ENCODE measurements around the gene DHPS. TPM values are rescaled to one million over a fixed set of nuclear protein-coding genes. Genes with fewer than 3 reads are reported as not detected.

DHPS gene
- total RNA-seq, 2 donors from 2014 or later, result 55.8 to 136 TPM

DNA sequence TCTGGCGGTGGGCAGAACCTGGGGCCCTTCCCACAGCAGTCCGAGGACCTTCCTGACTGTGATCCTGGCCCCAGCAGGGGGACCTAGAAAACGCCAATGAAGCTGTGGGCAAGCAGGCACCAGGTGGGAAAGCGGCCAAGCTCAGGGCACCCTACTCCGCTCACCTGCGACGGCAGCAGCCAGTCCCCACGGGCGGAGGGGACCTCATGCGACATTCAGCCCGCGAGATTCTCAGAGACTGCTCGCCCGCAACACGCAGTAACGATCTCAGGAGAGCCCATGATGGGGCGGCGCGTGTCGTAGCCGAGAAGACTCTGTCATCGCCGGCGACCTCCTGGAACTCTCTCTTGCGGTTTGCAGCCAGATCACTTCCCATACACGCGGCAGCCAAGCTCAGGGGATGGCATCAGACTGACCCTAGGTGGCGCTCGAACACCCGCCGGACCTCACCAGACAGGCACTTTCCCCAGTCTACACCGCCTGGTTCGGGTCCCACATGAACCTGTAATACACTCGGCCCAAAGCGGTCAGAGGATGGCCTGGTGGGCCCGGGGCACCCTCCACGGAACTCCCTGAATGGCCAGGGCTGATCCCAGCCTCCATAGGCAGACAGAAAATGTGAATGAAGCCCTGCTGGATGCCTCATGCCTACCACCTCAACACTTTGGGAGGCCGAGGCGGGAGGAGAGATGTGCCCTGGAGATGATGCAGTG is 41.6 kb downstream of the DHPS start:
- ATAC-seq (peak; percentile 92), DNase-seq (peak; percentile 86 to 90 (median 88))
- Histone ChIP-seq H3K4me3 (no peak overlapping the region), H3K36me3 (replicated peaks in 1 of 2; ENCODE audit: insufficient read depth in 1 of 2, low read depth in 2 of 2) (no peaks in the 10 kb centered on the region), H3K9me3 (no peaks in the 10 kb centered on the region), H3K27me3 (no peaks in the 10 kb centered on the region), H3K27ac (peak overlapping the region in 2 of 4 donors; percentile 17 to 45), H3K4me1 (peaks cover 12% of the 10 kb centered on the region)
- whole genome bisulfite sequencing, 2 donors, result 8 to 23% methylated on average over 7 to 39 of the region's 39 CpGs
- TF ChIP-seq, protein P1, sequence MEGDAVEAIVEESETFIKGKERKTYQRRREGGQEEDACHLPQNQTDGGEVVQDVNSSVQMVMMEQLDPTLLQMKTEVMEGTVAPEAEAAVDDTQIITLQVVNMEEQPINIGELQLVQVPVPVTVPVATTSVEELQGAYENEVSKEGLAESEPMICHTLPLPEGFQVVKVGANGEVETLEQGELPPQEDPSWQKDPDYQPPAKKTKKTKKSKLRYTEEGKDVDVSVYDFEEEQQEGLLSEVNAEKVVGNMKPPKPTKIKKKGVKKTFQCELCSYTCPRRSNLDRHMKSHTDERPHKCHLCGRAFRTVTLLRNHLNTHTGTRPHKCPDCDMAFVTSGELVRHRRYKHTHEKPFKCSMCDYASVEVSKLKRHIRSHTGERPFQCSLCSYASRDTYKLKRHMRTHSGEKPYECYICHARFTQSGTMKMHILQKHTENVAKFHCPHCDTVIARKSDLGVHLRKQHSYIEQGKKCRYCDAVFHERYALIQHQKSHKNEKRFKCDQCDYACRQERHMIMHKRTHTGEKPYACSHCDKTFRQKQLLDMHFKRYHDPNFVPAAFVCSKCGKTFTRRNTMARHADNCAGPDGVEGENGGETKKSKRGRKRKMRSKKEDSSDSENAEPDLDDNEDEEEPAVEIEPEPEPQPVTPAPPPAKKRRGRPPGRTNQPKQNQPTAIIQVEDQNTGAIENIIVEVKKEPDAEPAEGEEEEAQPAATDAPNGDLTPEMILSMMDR (IDR thresholded peaks at IDR 0.05), result peak; percentile 64 to 88 (median 82)
- no peak for TF ChIP-seq POLR2A (IDR thresholded peaks at IDR 0.05)
- intact Hi-C loops (cut with DNase I), result no loop called here

GRCh38 chr19:12638611-12639182 is 43.0 kb downstream of the DHPS start:
- intact Hi-C loops (cut with DNase I), result no loop called here
- H3K36me3 ChIP-seq (replicated peaks in 1 of 2; ENCODE audit: insufficient read depth in 1 of 2, low read depth in 2 of 2), result no peaks in the 10 kb centered on the region
- no peaks in the 10 kb centered on the region for H3K9me3 ChIP-seq
- ATAC-seq (no peak), DNase-seq (no peak)
- 87 to 93% methylated on average over 22 of the region's 22 CpGs for WGBS, 2 donors
- peaks cover 12% of the 10 kb centered on the region for H3K4me1 ChIP-seq
- H3K27me3 ChIP-seq, result no peaks in the 10 kb centered on the region
- H3K27ac ChIP-seq, result no peak overlapping the region
- H3K4me3 ChIP-seq, result no peak overlapping the region
- no peak for TF ChIP-seq POLR2A (IDR thresholded peaks at IDR 0.05)
- TF ChIP-seq, protein P1 (IDR thresholded peaks at IDR 0.05), result no peak

- Histone ChIP-seq H3K4me1 (peaks cover 12% of the 10 kb centered on the region), H3K27me3 (no peaks in the 10 kb centered on the region), H3K27ac (no peak overlapping the region), H3K9me3 (no peaks in the 10 kb centered on the region), H3K4me3 (no peak overlapping the region), H3K36me3 (replicated peaks in 1 of 2; ENCODE audit: insufficient read depth in 1 of 2, low read depth in 2 of 2) (no peaks in the 10 kb centered on the region)
- TF ChIP-seq, protein P1 (IDR thresholded peaks at IDR 0.05), result no peak
- TF ChIP-seq POLR2A (IDR thresholded peaks at IDR 0.05), result no peak
- DNase-seq (no peak), ATAC-seq (no peak)
- 75 to 77% methylated on average over 11 to 13 of the region's 13 CpGs for WGBS, 2 donors
- intact Hi-C loops (cut with DNase I), result no loop called here
Observed at GRCh38 chr19:12636631-12637030, 45.0 kb downstream of the DHPS start.

DNA sequence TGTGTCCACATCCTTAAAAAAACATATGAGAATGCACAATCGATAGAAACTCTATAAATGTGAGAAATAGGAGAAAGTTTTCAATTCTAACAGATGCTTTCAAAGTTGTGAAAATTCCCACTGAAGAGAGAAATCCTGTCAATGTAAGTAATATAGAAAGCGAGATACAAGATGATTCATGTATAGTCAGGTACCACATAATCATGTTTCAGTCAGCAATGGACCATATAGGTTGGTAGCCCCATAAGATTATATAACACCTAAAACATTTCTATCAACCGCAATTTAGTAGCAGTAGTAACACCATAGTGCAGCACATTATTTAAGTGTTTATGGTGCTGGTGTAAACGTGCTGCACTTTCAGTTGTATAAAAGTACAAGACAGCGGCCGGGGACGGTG is 52.5 kb downstream of the DHPS start:
- 97 to 98% methylated on average over 7 of the region's 7 CpGs for WGBS, 2 donors
- Histone ChIP-seq H3K27ac (no peak overlapping the region), H3K4me1 (no peaks in the 10 kb centered on the region), H3K4me3 (no peak overlapping the region), H3K27me3 (no peaks in the 10 kb centered on the region), H3K9me3 (peaks cover 0 to 8% (median 0%) of the 10 kb centered on the region in 3 donors), H3K36me3 (replicated peaks in 1 of 2; ENCODE audit: insufficient read depth in 1 of 2, low read depth in 2 of 2) (peaks cover 28 to 37% of the 10 kb centered on the region in 2 donors)
- TF ChIP-seq POLR2A (IDR thresholded peaks at IDR 0.05), result no peak
- TF ChIP-seq, protein P1 (IDR thresholded peaks at IDR 0.05), result no peak
- intact Hi-C loops (cut with DNase I), result no loop called here
- ATAC-seq, result no peak
- DNase-seq, result no peak
